ENCODE measurements around the gene SRCAP.
A peak's percentile ranks its signal among the peaks of the same experiment; 100 is the strongest.

SRCAP gene

DNA sequence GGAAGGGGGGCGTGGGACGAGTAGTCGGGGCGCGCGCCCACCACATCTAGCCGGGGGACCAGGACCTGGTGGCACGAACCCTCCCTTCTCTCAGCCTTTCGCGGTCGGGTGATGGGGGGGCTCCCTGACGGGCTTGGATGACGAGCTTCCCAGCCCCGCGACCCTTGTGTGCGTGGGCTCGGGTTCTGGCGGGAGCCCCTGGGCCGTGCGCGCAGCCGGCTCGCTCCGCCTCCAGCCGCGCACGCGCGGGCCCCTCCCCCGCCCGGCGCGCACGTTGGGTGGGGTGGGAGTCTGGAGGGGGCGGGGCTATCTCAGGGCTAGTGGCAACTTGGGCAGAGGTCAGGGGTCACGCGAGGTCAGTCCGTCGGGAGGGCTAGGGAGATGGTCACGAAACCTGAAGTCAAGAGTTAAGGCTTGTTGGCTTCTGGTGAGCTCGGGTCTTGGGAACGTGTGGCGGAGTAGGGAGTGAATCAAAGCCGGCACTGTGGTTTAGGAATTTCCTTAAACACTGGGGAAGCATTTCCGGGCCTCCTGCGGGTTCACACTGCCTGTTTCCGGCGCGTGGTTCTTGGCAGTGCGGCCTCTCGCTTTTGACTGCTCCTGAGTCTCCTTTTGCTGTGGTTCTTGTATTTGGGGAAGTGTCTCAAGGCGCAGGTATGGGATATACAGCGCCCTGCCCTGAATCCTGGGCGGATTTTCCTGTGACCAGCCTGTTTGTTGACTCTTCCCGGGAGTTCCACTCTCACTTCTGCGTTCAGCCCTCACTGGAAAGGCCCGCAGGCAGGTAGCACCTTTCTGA is at the start of gene SRCAP:
Gene SRCAP, plus strand, starts transcription at position 356 of the 799 bp plus-strand sequence. CDS start 1,654 bp downstream, outside the sequence.
- peak; percentile 79 to 82 for DNase-seq (ENCODE audit: low read depth in 1 of 2, low spot score in 1 of 2)

- DNase-seq (ENCODE audit: low read depth in 1 of 2, low spot score in 1 of 2) = no peak
Measured at GRCh38 chr16:30649725-30650368, 49.1 kb upstream of the SRCAP start.

DNA sequence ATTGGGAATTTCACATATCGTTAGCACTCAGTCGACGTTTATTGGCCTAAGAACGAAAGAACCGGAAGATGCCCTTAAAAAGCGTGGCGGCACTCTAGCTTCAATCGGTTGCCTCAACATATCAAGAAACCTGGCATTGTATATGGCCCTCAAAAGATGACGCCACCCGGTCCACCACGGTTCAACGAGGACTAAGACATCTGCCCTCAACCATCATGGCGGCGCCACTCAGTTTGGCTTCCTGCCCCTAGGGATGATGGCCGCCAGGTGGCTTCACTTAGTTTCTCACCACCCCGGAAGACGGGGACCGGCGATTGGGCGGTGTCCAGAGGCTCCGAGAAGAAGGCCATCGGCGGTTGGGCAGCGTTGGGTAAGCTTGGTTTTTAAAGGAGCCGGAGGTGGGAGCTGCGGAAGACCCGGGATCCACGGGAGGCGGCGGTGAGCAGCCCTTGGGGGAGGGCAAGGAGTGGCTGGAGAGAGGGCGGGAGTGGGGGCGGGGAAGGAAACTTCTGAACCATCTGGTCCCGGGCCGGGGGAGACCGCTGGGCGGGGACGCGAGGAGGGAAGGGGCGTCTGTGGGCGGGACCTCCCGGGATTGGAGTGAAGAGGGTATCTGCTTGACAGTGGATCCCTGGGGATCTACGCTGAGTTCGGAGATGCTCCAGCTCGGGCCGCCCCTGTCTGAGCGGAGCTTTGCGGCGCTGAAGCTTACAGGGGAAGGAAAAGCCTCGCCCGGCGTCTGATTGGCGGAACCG is 48.4 kb upstream of the SRCAP start, which contains the start of gene PRR14:
Gene PRR14, plus strand, starts transcription at position 592 of the 755 bp plus-strand sequence. CDS start 686 bp downstream, outside the sequence.
- DNase-seq (ENCODE audit: low read depth in 1 of 2, low spot score in 1 of 2) = peak; percentile 95 to 99

DNA sequence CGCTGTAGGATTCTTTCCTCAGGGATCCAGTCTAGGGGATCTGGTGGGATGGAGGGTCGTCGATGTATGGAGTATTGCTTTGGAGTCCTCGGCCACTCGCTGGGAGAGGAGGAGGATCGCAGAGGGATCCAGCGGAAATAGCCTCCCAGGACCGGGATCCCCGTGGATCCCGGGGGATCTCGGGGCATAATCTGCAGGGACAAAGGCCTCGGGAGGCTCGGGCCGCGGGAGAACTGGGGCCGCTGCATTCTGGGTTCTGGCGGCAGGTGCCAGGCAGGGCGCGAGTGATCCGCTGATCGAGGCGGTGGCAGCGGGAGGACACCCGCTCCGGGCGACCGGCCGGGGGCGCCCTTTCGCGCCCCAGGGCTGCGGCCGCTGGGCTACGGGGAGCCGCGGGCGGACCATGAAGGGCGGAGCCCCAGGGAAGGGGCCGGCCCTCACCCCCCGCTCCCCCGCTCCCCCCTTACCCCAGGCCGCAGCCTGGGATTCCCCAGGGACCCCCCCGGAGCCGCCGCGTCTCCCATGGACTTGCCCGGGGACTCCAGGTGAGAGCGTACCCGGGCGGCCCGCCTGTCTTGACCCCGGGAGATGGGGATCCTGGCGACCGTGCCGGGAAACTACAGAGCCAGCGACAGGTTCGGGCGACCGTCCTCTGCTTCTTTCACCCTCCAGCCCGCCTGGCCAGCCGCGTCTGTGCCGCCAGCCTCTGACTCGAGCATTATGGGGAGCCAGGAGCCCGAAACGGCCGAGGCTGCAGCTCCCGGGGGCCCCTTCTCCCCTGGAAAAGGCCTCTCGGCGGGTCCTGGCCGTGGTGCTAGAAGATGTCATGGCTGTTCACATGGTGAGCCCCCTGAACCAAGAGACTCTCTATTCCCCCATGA is 47.6 kb upstream of the SRCAP start:
- DNase-seq (ENCODE audit: low read depth in 1 of 2, low spot score in 1 of 2) = peak; percentile 52 to 68

GRCh38 chr16:30652005-30652296 is 47.0 kb upstream of the SRCAP start:
- no peak for DNase-seq (ENCODE audit: low read depth in 1 of 2, low spot score in 1 of 2)

DNA sequence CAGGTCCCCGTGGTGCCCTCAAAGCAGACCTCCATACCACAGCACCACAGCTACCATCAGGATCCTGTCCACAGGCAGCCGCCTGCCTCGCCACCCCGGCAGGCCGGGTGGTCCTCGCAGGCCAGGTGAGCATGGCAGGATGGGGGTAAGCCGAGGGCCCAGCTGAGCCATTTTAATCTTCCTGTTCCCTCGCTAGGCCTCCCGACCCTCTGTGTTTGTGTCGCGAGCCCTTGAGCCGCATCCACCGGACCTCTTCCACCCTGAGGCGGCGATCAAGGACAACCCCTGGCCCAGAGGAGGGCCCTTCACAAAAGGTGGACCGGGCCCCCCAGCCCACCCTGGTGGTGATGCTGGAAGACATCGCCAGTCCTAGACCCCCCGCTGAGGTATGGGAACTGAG is 46.3 kb upstream of the SRCAP start:
- no peak for DNase-seq (ENCODE audit: low read depth in 1 of 2, low spot score in 1 of 2)

GRCh38 chr16:30654856-30655255 is 44.1 kb upstream of the SRCAP start:
- no peak for DNase-seq (ENCODE audit: low read depth in 1 of 2, low spot score in 1 of 2)

DNA sequence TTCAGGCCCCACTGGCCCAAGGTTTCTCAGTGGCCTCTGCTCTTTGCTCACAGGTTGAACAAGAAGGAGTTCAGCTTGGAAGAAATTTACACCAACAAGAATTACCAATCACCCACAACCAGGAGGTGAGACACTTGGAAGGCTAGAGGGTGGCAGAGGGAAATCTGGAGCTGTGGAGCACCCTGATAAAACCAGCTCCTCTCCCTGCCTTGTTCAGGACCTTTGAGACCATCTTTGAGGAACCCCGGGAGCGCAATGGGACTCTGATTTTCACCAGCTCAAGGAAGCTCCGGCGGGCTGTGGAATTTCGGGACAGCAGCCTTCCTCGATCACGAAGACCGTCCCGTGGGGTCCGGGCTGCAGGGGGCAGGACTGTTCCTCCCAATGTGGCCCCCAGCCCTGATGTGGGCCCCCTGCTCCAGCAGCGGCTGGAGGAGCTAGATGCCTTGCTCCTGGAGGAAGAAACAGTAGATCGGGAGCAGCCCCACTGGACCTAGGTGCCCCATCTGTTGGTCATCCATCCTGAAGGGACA is 43.1 kb upstream of the SRCAP start:
- DNase-seq (ENCODE audit: low read depth in 1 of 2, low spot score in 1 of 2) = no peak

DNA sequence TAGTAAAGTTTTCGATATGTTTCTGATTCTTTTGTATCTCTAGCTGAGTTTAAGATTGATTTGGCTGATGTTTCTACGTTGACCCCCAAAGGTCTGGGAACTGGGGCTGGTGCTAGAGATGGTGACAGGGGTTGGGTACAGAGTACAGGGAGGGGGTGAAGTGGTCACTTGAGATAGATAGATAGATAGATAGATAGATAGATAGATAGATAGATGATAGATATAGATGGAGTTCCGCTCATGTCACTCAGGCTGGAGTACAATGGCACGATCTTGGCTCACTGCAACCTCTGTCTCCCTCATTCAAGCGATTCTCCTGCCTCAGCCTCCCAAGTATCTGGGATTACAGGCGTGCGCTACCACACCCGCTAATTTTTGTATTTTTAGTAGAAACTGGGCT is 42.6 kb upstream of the SRCAP start:
- no peak for DNase-seq (ENCODE audit: low read depth in 1 of 2, low spot score in 1 of 2)

GRCh38 chr16:30656974-30657865 is 41.8 kb upstream of the SRCAP start:
- DNase-seq (ENCODE audit: low read depth in 1 of 2, low spot score in 1 of 2) = no peak

DNA sequence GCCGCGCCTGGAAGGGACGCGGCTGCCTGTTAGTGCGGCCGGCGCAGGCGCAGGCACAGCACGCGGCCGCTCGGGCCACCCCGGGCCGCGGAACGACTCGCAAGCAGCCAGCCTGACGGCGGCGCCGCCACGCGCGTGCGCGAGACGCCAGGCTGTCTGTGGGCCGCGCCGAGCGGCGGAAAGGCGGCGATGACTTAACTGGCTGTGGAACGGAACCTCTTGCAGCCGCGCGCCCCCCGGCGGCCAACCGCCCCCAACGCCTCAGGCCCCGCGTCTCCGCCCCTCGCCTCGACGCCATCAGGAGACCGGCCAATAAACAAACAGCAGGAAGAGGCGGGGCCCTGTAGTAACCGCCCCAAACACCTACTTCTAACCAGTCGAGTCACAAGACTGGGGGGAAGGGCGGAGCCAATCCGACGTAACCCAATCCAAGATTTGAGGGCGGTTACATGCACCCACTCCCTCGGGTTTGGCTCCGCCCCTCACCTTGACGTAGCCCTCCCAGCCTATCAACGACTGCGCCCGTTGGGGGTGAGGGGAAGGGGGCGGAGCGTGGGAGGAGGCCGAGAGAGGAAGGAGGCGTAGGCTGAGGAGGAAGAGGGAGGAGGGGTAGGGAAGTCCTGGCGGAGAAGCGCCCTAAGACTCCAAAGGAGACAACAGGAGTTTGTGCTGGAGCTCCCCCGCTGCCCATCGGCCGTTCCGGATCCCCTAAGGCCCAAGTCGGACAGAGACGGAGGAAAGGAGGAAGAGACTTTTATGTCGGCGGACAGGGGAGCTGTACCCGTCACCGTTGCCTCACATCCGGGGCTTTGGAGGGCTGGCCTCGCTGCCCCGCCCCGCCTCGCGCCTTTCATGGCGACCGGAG is 40.9 kb upstream of the SRCAP start, which contains the start of gene FBRS:
Gene FBRS, plus strand, starts transcription at position 566 of the 865 bp plus-strand sequence. CDS start 1,088 bp downstream, outside the sequence.
- peak; percentile 99 to 100 for DNase-seq (ENCODE audit: low read depth in 1 of 2, low spot score in 1 of 2)

GRCh38 chr16:30658731-30659506 is 40.1 kb upstream of the SRCAP start:
- DNase-seq (ENCODE audit: low read depth in 1 of 2, low spot score in 1 of 2) = peak in 1 of 2 donors; percentile 93

DNA sequence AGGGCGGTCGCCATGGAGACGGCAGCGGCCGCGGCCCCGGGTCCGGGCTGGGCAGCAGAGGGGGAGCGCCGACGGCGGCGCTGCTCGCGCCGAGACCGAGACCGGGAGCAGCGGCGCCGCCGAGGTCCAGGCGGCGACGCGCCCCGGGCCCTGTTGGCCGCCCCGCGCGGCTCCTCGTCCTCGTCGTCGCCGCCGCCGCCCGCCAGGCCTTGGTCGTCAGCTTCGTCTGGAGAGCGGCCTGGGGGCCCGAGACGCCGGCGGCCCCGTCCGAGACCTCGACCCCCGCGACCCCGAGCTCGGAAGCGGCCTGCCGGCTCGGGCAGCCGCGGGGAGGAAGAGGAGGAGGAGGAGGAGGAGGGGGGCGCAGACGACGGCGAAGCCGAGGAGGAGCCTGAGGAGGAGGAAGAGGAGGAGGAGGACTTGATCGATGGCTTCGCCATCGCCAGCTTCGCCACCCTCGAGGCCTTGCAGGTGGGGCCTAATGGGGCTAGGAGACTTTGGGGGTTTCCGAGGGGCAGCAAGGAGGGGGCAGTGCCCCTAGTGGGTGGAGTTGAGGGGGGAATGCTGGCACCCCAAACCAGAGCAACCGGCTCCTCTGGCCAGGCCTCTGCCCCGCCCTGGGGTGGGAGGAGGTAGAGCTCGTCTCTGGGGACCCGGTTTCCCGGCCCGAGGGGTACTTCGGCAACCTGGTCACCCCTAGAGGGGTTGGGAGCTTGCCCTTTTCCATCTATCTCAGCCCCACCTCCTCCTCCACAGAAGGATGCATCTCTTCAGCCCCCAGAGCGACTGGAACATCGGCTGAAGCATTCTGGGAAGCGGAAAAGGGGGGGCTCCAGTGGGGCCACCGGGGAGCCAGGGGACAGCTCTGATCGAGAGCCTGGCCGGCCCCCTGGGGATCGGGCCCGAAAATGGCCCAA is 39.2 kb upstream of the SRCAP start:
- DNase-seq (ENCODE audit: low read depth in 1 of 2, low spot score in 1 of 2) = peak; percentile 10 to 30

DNA sequence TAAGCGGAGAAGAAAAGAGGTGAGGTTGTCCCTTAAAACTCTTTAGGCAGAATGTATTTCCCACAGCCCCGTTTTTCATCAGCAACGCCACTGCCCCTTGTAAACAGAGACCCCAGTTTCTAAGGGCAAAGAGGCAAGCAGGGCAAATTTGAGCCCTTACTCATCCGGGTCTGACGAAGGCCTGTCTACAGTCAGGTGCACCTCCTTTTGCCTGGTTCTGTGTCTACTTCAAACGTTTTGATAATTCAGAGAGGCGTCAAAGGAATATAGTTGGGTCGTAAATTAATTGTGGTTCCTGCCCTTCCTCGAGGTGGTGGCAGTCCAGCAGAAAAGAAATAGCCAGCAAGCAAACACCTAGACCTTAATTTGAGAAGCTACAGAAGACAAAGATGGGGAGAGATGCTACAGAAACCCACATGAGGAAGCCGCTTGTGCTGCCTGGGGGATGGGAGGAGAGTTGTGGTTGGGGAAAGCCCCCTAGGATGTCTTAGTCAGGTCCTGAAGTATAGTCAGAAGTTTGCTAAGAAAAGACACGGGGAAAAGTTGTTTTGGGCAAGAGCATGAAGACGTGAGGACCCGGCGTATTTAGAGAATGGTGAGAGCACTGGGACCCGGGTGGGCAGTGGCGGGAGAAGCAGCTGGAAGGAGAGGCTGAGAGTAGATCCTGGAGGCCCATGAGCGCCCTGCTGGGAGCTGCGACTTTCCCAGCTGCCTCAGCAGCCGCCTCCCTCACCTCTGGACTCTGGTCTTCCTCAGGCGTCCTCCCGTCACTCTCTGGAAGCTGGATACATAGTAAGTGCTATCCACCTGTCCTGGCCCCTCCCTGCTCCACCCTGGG is 38.3 kb upstream of the SRCAP start:
- peak; percentile 54 to 81 for DNase-seq (ENCODE audit: low read depth in 1 of 2, low spot score in 1 of 2)

GRCh38 chr16:30662449-30662848 is 36.5 kb upstream of the SRCAP start:
- DNase-seq (ENCODE audit: low read depth in 1 of 2, low spot score in 1 of 2) = no peak

DNA sequence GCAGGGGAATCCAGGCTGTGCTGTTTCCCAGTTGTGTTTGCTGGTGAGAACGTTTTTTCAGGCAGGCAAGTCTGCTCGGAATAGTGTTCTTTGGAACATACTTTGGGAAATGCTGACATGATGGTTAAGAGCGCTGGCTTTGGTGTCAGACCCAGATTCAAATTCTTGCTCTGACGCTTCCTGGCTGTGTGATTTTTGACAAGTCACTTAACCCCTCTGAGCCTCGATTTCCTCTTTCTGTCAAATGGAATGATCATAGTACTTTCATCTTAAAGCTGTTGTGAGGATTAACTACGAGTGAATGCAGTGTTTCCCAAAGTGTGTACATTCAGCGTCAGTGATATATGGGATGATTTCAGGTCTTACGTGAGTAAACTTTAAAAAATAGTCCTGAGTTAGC is 35.9 kb upstream of the SRCAP start:
- DNase-seq (ENCODE audit: low read depth in 1 of 2, low spot score in 1 of 2) = no peak
